Measurements from ENCODE around the gene GLYATL1B. TPM values are rescaled to one million over a fixed set of nuclear protein-coding genes. Genes with fewer than 3 reads are reported as not detected.
A peak's percentile ranks its signal among the peaks of the same experiment; 100 is the strongest.

GLYATL1B gene
- total RNA-seq, 1 donor from 2014 or later, result not detected

DNA sequence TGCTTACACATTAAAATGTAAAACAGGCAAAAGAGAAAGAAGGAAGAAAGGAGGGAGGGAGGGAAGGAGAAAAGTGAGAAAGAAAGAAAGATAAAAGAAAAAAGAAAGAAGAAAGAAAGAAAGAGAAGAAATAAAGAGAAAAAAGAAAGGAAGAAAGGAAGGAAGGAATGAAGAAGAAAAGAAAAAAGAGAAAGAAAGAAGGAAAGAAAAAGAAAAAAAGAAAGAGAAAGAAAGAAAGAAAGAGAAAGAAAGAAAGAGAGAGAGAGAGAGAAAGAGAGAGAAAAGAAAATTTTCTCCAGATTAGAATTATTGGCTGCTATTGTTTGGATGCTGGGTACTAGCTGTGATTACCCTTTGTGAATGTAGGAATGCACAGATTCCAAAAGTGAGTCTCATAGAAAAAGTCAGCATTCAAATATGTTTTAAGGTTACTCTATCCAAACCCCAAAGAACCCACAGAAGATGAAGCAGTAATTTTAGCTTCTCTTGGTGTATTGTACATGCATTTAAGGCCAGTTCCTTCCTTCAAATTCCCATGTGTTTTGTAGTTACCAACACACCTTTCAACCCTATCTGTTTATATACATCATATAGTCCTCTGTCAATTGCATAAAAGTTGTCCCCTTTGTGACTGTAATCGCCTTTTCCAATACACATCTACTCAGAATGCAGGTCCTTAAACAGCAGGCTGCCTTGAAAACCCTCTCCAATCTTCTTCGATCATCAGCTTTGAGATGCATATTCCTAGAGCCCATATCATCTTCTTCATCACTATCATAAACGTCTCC, 55.8 kb downstream of the GLYATL1B start:
- Mint-ChIP-seq H3K36me3 (ENCODE audit: low read depth) (peaks cover 9% of the 10 kb centered on the region), H3K9me3 (no peaks in the 10 kb centered on the region), H3K27me3 (ENCODE audit: insufficient read depth) (no peaks in the 10 kb centered on the region), H3K4me1 (ENCODE audit: low read depth) (peaks cover 53% of the 10 kb centered on the region), H3K27ac (peak overlapping the region; percentile 93), H3K4me3 (peak overlapping the region; percentile 91)
- intact Hi-C loops (cut with micrococcal nuclease), result loop anchor here (1.0 to 10.0 kb wide), 7 partner anchors 16 to 1477 kb away; partner anchors contain the start of genes FAM111B, PATL1, ZDHHC5 and ZFP91
- DNase-seq (ENCODE audit: low spot score), result no peak

GRCh38 chr11:59142530-59143507, 56.7 kb downstream of the GLYATL1B start, which contains the start of gene FAM111A:
Gene FAM111A, plus strand, starts transcription at chr11:59142856. Its CDS starts 6,017 bp downstream, at chr11:59148873.
- intact Hi-C loops (cut with micrococcal nuclease), result loop anchor here (1.0 to 10.0 kb wide), 7 partner anchors 15 to 1478 kb away; partner anchors contain the start of genes FAM111B, PATL1, ZDHHC5 and ZFP91
- peak; percentile 88 for DNase-seq (ENCODE audit: low spot score)
- H3K4me1 Mint-ChIP-seq (ENCODE audit: low read depth), result peaks cover 62% of the 10 kb centered on the region
- H3K27ac Mint-ChIP-seq, result peak within 1 kb of the TSS; percentile 93
- H3K9me3 Mint-ChIP-seq, result no peaks in the 10 kb centered on the region
- H3K4me3 Mint-ChIP-seq, result peak within 1 kb of the TSS; percentile 91
- no peaks in the 10 kb centered on the region for H3K27me3 Mint-ChIP-seq (ENCODE audit: insufficient read depth)
- H3K36me3 Mint-ChIP-seq (ENCODE audit: low read depth), result peaks cover 13% of the 10 kb centered on the region

DNA sequence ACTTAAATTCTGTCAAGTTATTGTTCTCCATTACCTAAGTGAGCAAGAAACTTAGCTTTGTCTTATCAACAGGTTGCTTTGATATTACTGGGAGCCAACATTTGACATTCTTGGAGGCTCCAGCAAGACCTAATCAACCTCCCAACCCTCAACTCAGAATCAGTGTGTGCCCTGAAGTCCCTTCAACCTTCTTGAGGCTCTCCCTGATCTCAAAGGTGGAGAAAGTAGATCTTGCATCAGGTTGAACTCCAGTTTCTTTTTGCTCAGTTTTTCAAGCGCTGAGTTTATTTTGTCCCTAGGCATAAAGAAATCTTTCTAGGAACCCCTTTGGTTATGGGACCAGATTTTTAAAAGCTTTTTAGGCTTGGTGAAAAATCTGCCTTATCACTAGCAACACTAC, 58.0 kb downstream of the GLYATL1B start:
- no peaks in the 10 kb centered on the region for H3K27me3 Mint-ChIP-seq (ENCODE audit: insufficient read depth)
- DNase-seq (ENCODE audit: low spot score), result no peak
- H3K36me3 Mint-ChIP-seq (ENCODE audit: low read depth), result peaks cover 22% of the 10 kb centered on the region
- peak overlapping the region; percentile 91 for H3K4me3 Mint-ChIP-seq
- intact Hi-C loops (cut with micrococcal nuclease), result loop anchor here (1.0 to 10.0 kb wide), 5 partner anchors 8 to 1479 kb away; partner anchors contain the start of genes SELENOH and ZDHHC5
- no peaks in the 10 kb centered on the region for H3K9me3 Mint-ChIP-seq
- H3K4me1 Mint-ChIP-seq (ENCODE audit: low read depth), result peaks cover 75% of the 10 kb centered on the region
- peak overlapping the region; percentile 93 for H3K27ac Mint-ChIP-seq

Other genes starting within 250 kb of the GLYATL1B start
- not detected in 2 replicates for gene GLYATL2, start 241.6 kb upstream of the GLYATL1B start, total RNA-seq
- not detected in 2 replicates for gene GLYATL1, start 146.8 kb upstream of the GLYATL1B start, total RNA-seq
- 54.9 and 57.3 TPM in 2 replicates for gene FAM111B, start 20.9 kb downstream of the GLYATL1B start, total RNA-seq
- 64.8 and 66.4 TPM in 2 replicates for gene FAM111A, start 56.5 kb downstream of the GLYATL1B start, total RNA-seq
- 0.05 TPM in 2 replicates for gene DTX4, start 85.8 kb downstream of the GLYATL1B start, total RNA-seq
- not detected in 2 replicates for gene MPEG1, start 126.6 kb downstream of the GLYATL1B start, total RNA-seq

Data from activated T-helper 1 cell treated with anti-CD3 and anti-CD28 coated beads, Interleukin-12 subunit alpha, Interleukin-12 subunit beta, Interleukin-2, Interleukin-4 antibody, amounts not matched to agents 30 ng/mL and 10 ng/mL and 1 ng/mL, durations not matched to agents 14 hours and 24 hours and 36 hours (primary cell).